Caki2 (cell line): ENCODE measurements around the gene PTPRC. TPM values are rescaled to one million over a fixed set of nuclear protein-coding genes. Genes with fewer than 3 reads are reported as not detected.
A peak's percentile ranks its signal among the peaks of the same experiment; 100 is the strongest.
"Not testable (repeated sequence)": the region's sequence is repeated elsewhere in the genome, so short reads cannot be mapped to it uniquely, and the experiment has no call there.

Source experiments
- DNase-seq: peaks from one replicate; pipeline ENCODE4 v3.0.0-alpha.2; 2015; ENCODE audit warnings: low read depth
- in situ Hi-C: cut with HindIII; loops from 2 replicates; pipeline ENCODE4 v1.10.0; 2016; ENCODE audit warnings: low sequenced_read_pairs, low pct_unique_long_range_greater_than_20kb, mixed read lengths
- total RNA-seq: library from RNA; depleted of rRNA; stranded (reverse); fragments of >200 nt; shearing (Covaris generic); gene quantifications from 2 replicates; pipeline ENCODE4 v1.2.3, GENCODE V29; 2014; ENCODE audit warnings: low replicate concordance; rRNA removed

The PTPRC gene, protein sequence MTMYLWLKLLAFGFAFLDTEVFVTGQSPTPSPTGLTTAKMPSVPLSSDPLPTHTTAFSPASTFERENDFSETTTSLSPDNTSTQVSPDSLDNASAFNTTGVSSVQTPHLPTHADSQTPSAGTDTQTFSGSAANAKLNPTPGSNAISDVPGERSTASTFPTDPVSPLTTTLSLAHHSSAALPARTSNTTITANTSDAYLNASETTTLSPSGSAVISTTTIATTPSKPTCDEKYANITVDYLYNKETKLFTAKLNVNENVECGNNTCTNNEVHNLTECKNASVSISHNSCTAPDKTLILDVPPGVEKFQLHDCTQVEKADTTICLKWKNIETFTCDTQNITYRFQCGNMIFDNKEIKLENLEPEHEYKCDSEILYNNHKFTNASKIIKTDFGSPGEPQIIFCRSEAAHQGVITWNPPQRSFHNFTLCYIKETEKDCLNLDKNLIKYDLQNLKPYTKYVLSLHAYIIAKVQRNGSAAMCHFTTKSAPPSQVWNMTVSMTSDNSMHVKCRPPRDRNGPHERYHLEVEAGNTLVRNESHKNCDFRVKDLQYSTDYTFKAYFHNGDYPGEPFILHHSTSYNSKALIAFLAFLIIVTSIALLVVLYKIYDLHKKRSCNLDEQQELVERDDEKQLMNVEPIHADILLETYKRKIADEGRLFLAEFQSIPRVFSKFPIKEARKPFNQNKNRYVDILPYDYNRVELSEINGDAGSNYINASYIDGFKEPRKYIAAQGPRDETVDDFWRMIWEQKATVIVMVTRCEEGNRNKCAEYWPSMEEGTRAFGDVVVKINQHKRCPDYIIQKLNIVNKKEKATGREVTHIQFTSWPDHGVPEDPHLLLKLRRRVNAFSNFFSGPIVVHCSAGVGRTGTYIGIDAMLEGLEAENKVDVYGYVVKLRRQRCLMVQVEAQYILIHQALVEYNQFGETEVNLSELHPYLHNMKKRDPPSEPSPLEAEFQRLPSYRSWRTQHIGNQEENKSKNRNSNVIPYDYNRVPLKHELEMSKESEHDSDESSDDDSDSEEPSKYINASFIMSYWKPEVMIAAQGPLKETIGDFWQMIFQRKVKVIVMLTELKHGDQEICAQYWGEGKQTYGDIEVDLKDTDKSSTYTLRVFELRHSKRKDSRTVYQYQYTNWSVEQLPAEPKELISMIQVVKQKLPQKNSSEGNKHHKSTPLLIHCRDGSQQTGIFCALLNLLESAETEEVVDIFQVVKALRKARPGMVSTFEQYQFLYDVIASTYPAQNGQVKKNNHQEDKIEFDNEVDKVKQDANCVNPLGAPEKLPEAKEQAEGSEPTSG (N-terminal part only)
- total RNA-seq: not detected in 2 replicates

GRCh38 chr1:198638894-198639635 lies at the start of gene PTPRC:
Gene PTPRC, plus strand, starts transcription at chr1:198639040. Its CDS starts 229 bp downstream, at chr1:198639269.
- in situ Hi-C loops: no loop called here
- DNase-seq: no peak

DNA sequence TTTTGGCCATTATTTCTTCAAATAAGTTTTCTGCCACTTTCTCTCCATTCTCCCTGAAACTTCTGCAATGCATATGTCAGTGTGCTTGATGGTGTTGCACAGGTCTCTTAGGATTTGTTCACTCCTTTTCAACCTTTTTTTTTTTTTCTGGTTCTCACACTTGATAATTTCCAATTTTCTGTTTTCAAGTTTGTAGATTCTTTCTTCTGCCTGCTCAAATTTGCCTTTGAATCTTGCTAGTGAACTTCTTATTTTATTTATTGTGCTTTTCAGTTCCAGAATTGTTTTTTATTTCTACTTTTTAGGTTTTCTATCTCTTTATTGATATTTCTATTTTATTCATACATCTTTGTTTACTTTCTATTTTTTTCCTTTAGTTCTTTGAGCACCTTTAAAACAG lies 48.4 kb upstream of the PTPRC start:
- no peak for DNase-seq
- in situ Hi-C loops: no loop called here

- in situ Hi-C loops: no loop called here
- DNase-seq: no peak
Observed at GRCh38 chr1:198595765-198596164, 43.1 kb upstream of the PTPRC start.

- no peak for DNase-seq
- in situ Hi-C loops: no loop called here
Observed at GRCh38 chr1:198597690-198598430, 41.0 kb upstream of the PTPRC start.

GRCh38 chr1:198598796-198599321 lies 40.0 kb upstream of the PTPRC start:
- in situ Hi-C loops: no loop called here
- DNase-seq: peak; percentile 93

- DNase-seq: no peak
- in situ Hi-C loops: no loop called here
Observed at GRCh38 chr1:198599749-198600148, 39.1 kb upstream of the PTPRC start.

GRCh38 chr1:198600906-198601305 lies 37.9 kb upstream of the PTPRC start:
- no peak for DNase-seq
- in situ Hi-C loops: no loop called here

- in situ Hi-C loops, DNase-seq: not testable (repeated sequence)
Observed at GRCh38 chr1:198601310-198601709, 37.5 kb upstream of the PTPRC start.

GRCh38 chr1:198601936-198602889 lies 36.6 kb upstream of the PTPRC start:
- DNase-seq: no peak

GRCh38 chr1:198604975-198605374 lies 33.9 kb upstream of the PTPRC start:
- DNase-seq: no peak
- in situ Hi-C loops: no loop called here

More at GRCh38 chr1:198601936-198602889, 36.6 kb upstream of the PTPRC start:
- in situ Hi-C loops: no loop called here

DNA sequence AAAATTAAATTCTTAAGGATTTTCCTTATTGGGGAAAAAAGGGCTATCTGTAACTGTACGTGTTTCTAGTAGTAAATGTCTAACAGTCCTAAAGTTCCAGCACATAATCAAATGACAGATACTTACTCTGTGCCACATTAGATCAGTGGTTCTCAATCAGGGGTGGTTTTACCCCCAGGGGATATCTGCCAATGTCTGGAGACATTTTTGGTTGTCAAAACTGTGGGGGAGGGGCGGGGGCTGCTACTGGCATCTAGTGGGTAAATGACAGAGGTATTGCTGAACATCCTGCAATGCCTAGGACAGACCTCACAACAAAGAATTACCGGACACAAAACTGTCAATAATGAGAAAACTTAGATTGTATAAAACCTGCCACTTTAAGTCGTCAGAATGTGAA lies 33.4 kb upstream of the PTPRC start:
- DNase-seq: no peak
- in situ Hi-C loops: no loop called here

GRCh38 chr1:198606020-198606438 lies 32.8 kb upstream of the PTPRC start:
- no peak for DNase-seq
- in situ Hi-C loops: no loop called here

- no peak for DNase-seq
- in situ Hi-C loops: no loop called here
Observed at GRCh38 chr1:198607714-198608113, 31.1 kb upstream of the PTPRC start.

DNA sequence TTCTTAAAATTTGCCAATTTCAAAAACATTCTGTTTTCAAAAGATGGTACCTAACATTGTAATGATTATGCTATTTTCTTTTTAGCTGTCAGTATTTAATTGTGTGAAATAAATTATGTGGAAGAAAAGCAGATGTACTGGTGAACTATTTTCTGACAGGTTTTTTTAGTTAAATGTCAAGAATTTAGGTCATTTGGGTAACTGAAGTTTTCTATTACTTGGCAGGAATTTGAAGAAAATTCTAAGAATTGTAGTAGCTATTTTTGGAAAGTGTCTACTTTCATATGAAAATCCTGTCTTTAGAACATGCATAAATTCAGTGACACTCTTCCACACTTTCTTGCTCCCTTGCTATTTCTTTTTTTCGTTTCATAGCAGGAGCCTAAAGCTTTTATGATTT lies 28.5 kb upstream of the PTPRC start:
- no peak for DNase-seq
- in situ Hi-C loops: no loop called here

DNA sequence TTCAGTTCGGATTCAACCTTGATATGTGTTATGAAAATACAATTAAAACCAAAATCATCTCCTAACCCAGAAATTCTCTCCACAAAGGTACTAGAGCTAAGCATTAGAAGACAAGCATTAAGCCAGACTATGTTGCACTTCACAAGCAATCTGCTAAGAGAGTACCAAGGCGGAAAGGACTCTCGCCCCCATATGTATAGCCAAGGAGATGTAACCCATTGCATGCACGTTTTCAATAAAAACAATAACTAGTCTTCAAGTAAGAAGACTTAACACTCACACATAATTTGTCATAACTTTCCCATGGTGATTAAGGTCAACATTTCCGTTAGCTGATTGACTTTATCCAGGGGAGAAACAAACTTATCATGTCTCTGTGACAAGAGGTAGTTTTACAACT lies 27.6 kb upstream of the PTPRC start:
- in situ Hi-C loops: no loop called here
- DNase-seq: no peak
